ENCODE measurements around the gene THRB.

- TF ChIP-seq CTCF (IDR thresholded peaks at IDR 0.05) (no peak), IRF3 (IDR thresholded peaks at IDR 0.05; ENCODE audit: low read depth, low read length) (no peak), TAF1 (IDR thresholded peaks at IDR 0.05; ENCODE audit: borderline replicate concordance, low read depth, low read length) (no peak), USF2 (IDR thresholded peaks at IDR 0.05; ENCODE audit: borderline replicate concordance, low read depth, low read length) (no peak), RFX5 (IDR thresholded peaks at IDR 0.05; ENCODE audit: low read length) (no peak), EZH2phosphoT487 (IDR thresholded peaks at IDR 0.05; ENCODE audit: borderline replicate concordance, low read depth) (no peak), TEAD4 (IDR thresholded peaks at IDR 0.05; ENCODE audit: borderline replicate concordance, insufficient read depth) (no peak), SIN3A (IDR thresholded peaks at IDR 0.05; ENCODE audit: borderline replicate concordance, low read depth, low read length) (no peak), POLR2AphosphoS5 (IDR thresholded peaks at IDR 0.05; ENCODE audit: low read depth, low read length) (no peak), EP300 (IDR thresholded peaks at IDR 0.05; ENCODE audit: borderline replicate concordance in 1 of 2, low read depth in 1 of 2, low read length in 1 of 2) (no peak)
Observed at GRCh38 chr3:24145481-24145880, 349.2 kb downstream of the THRB start.
